Neural progenitor cell (in vitro differentiated cells): ENCODE data around the gene CAPN2.

Source experiments
- CTCF ChIP-seq: fragments of 200-600 bp; sonication (generic); IDR thresholded peaks from 2 replicates; pipeline ENCODE4 v1.5.1; 2017; ENCODE audit warnings: antibody characterized with exemption, mild to moderate bottlenecking
- EZH2 ChIP-seq: fragments of 200-600 bp; sonication (generic); IDR thresholded peaks from 2 replicates; pipeline ENCODE4 v1.6.1; 2017; ENCODE audit warnings: antibody characterized with exemption, mild to moderate bottlenecking, moderate library complexity

DNA sequence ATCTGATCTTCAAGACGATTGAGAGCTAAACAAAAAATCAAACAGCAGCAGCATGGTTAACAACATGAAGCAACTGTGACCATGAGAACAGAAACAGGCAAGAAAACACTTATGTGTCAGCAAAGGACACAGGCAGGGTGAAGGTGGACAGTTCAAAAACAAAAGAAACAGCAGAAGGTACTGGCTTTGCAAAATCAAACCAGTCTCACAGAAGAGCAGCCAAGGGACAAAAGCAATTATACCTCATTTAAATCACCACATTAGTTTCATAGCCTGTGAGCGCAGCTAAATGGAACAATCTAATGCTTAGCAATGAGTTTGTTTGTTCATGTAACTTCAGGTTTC, 59.1 kb downstream of the CAPN2 start:
- no peak for TF ChIP-seq CTCF
- no peak for TF ChIP-seq EZH2
